HCT116 (cell line): Measurements from ENCODE around the gene PREX1.

Experiments
- ATF3 ChIP-seq: IDR thresholded peaks from 2 replicates; pipeline ENCODE4 v1.6.1; 2012
- CTCF ChIP-seq, 3 experiments: fragments of 200-600 bp in 1 of 3; sonication (generic) in 1 of 3; IDR thresholded peaks in 2 of 3; conservative IDR thresholded peaks in 1 of 3; 2 replicates each; pipeline ENCODE4 v1.5.1; 2012 to 2017; ENCODE audit warnings: low read depth in 2 of 3, low read length in 2 of 3, antibody characterized with exemption in 1 of 3, borderline replicate concordance in 1 of 3, control low read depth in 1 of 3, mild to moderate bottlenecking in 1 of 3, mixed read lengths in 1 of 3, mixed run types in 1 of 3, moderate library complexity in 1 of 3; ENCODE audit not compliant: insufficient read depth in 1 of 3
- EZH2phosphoT487 ChIP-seq: fragments of 200-600 bp; IDR thresholded peaks from 2 replicates; pipeline ENCODE4 v1.6.1; 2018; ENCODE audit warnings: antibody characterized with exemption, borderline replicate concordance
- JUND ChIP-seq: IDR thresholded peaks from 2 replicates; pipeline ENCODE4 v1.6.1; 2012
- POLR2A ChIP-seq: IDR thresholded peaks from 2 replicates; pipeline ENCODE4 v1.7.0; 2011; ENCODE audit warnings: borderline replicate concordance; ENCODE audit not compliant: insufficient read depth, insufficient read length; ENCODE audit errors: extremely low read depth

- no peak for TF ChIP-seq ATF3
- TF ChIP-seq EZH2phosphoT487, result no peak
- TF ChIP-seq POLR2A, result no peak
- no peak for TF ChIP-seq CTCF (IDR thresholded peaks at IDR 0.05 in 2 of 3, conservative IDR thresholded peaks at IDR 0.05 in 1 of 3; ENCODE audit: borderline replicate concordance in 1 of 3, insufficient read depth in 1 of 3, low read depth in 2 of 3, low read length in 2 of 3)
- TF ChIP-seq JUND, result no peak
Measured at GRCh38 chr20:48651960-48652359, 175.8 kb downstream of the PREX1 start.
